Measurements from ENCODE around the gene DMGDH.

DMGDH gene

GRCh38 chr5:79069488-79070349, at the start of gene DMGDH, which contains the start of gene BHMT2:
TSS of gene DMGDH (minus strand) at chr5:79069674. CDS start at chr5:79069620, 54 bp downstream.
TSS of gene BHMT2 (plus strand) at chr5:79069767. CDS start at chr5:79069783, 16 bp downstream.
- no peak for DNase-seq (ENCODE audit: low read depth in 2 of 2)

GRCh38 chr5:79112703-79113058, 43.2 kb upstream of the DMGDH start:
- no peak for DNase-seq (ENCODE audit: low read depth in 2 of 2)

- DNase-seq (ENCODE audit: low read depth in 2 of 2) = no peak
These were observed 42.7 kb upstream of the DMGDH start for GRCh38 chr5:79111960-79112702.

- no peak for DNase-seq (ENCODE audit: low read depth in 2 of 2)
These were observed 42.0 kb upstream of the DMGDH start, which contains the start of gene BHMT for GRCh38 chr5:79111387-79111959. TSS of gene BHMT (plus strand) at chr5:79111809. CDS start at chr5:79111886, 77 bp downstream.

- peak in 1 of 2 experiments; percentile 15 for DNase-seq (ENCODE audit: low read depth in 2 of 2)
These were observed 40.3 kb upstream of the DMGDH start for GRCh38 chr5:79109527-79110492.

- DNase-seq (ENCODE audit: low read depth in 2 of 2) = no peak
These were observed 39.3 kb upstream of the DMGDH start for GRCh38 chr5:79108792-79109191.

- DNase-seq (ENCODE audit: low read depth in 2 of 2) = no peak
These were observed 38.6 kb upstream of the DMGDH start for GRCh38 chr5:79108086-79108485.

- DNase-seq (ENCODE audit: low read depth in 2 of 2) = no peak
These were observed 37.7 kb upstream of the DMGDH start for GRCh38 chr5:79107020-79107796.

- DNase-seq (ENCODE audit: low read depth in 2 of 2) = no peak
These were observed 36.4 kb upstream of the DMGDH start for GRCh38 chr5:79105868-79106267.

- no peak for DNase-seq (ENCODE audit: low read depth in 2 of 2)
These were observed 24.3 kb upstream of the DMGDH start for GRCh38 chr5:79093762-79094161.

- DNase-seq (ENCODE audit: low read depth in 2 of 2) = no peak
These were observed 21.6 kb upstream of the DMGDH start for GRCh38 chr5:79091064-79091463.

- no peak for DNase-seq (ENCODE audit: low read depth in 2 of 2)
These were observed 19.0 kb upstream of the DMGDH start for GRCh38 chr5:79088507-79088906.

- DNase-seq (ENCODE audit: low read depth in 2 of 2) = no peak
These were observed 16.6 kb upstream of the DMGDH start for GRCh38 chr5:79086116-79086515.

GRCh38 chr5:79081779-79082178, 12.3 kb upstream of the DMGDH start:
- DNase-seq (ENCODE audit: low read depth in 2 of 2) = no peak

GRCh38 chr5:79080804-79081203, 11.3 kb upstream of the DMGDH start:
- DNase-seq (ENCODE audit: low read depth in 2 of 2) = no peak

GRCh38 chr5:79077680-79078365, 8.3 kb upstream of the DMGDH start:
- no peak for DNase-seq (ENCODE audit: low read depth in 2 of 2)

- no peak for DNase-seq (ENCODE audit: low read depth in 2 of 2)
These were observed 7.3 kb upstream of the DMGDH start for GRCh38 chr5:79076819-79077218.

- no peak for DNase-seq (ENCODE audit: low read depth in 2 of 2)
These were observed 6.4 kb upstream of the DMGDH start for GRCh38 chr5:79075646-79076426.

GRCh38 chr5:79074641-79075040, 5.2 kb upstream of the DMGDH start:
- no peak for DNase-seq (ENCODE audit: low read depth in 2 of 2)

Measured in stimulated activated CD4-positive, alpha-beta T cell treated with anti-CD3 and anti-CD28 coated beads, Interleukin-12 subunit alpha, Interleukin-12 subunit beta, amount 100 ng/mL, for 24 hours (primary cell).